HG03442 (cell line): ENCODE measurements around the gene CCDC191.

ENCODE experiments used
- ATAC-seq: cut with Tn5 transposase; IDR thresholded peaks from one replicate; pipeline ENCODE4 v1.9.1; 2021; ENCODE audit warnings: mild to moderate bottlenecking, moderate library complexity; ENCODE audit not compliant: unreplicated experiment

Gene CCDC191

DNA sequence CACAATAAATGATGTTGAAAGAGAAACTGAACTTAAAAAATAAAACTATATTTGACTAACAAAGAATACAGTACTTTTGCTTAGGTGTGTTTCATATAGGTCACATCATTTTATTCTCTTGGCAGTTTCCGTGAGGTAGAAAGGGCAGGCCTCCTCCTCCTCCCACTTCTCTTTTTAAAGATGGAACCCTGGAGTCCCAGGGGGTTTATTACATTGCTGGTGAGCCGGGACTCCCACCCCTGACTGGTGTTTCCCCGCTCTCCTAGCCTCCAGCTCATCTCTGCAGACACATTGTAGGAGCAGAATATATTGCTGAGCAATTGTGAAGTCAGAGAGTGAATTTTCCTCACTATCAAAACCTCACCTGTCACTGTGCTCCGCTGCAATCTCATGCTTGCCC lies 78.5 kb downstream of the CCDC191 start:
- no peak for ATAC-seq

DNA sequence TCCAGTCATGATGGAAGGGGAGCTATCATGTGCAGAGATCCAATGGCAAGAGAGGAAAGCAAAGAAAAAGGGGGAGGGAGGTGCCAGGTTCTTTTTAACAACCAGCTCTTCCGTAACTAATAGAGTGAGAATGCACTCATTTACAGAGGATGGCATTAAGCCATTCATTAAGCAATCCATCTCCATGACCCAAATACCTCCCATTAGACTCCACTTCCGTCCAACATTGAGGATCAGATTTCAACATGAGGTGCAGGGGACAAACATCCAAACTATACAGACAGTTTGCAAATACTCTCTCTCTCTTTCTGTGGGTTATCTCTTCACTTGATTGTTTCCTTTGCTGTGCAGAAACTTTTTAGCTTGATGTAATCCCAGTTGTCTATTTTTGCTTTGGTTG lies 87.3 kb downstream of the CCDC191 start:
- no peak for ATAC-seq

DNA sequence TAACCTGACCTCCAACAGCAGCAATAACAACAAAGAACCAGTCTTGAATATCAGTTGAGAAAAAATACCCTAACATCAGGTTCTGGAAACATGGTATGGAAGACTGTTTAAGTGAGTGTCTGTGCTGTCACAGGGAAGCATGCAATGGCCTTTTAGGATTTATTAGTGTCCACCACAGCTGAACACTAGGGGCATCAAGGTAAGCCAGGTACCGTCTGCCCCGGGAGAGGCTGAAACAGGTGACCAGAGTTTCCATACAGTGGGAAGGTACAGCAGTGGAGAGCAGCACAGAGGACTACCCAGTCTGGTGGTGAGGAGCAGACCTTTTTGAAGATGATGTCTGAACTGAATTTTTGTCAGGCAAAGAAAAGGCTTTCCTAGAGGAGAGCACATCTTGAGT lies 90.2 kb downstream of the CCDC191 start:
- ATAC-seq: no peak

DNA sequence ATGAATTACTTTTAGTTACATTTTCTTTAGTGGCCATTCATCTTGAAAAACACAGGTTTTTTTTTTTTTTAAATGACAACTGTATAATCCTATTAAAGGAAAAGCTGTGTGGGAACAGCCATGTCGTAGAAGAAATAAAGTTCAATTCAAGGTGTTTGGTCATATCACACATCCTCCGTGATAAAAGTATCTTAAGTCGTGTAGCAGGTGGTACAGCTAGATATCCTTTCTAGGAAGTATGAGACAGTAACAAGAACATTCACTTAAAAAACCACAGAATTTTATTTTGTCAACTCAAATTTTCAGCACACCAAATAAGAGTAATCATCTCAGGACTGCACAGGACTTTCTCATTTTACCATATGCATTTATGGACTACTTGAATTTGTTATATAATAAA lies 92.4 kb downstream of the CCDC191 start:
- ATAC-seq: no peak

DNA sequence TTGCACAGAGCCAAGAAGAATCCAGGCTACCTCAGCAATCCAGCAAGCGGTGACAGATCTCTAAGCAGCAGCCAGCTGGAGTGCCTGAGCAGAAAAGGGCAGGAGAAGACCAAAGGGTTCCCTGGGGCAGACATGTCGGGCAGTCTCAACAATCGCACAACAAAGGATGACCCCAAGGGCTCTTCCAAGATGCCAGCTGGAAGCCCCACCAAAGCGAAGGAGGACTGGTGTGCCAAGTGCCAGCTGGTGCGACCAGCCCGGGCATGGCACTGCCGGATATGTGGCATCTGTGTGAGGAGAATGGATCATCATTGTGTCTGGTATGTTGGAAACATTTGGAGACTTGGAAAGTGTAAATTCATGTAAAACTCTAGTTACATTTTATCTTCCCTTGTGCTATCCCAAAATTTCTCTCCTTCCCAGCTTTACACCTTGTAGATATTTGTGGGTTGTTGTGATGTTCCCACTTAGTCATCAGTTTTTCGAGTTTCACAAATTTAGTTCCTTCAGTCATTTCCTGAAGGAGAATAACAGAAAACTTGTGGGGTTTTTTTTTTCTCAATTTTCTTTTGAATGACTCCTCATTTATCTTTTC lies 102.1 kb downstream of the CCDC191 start:
- ATAC-seq: no peak

DNA sequence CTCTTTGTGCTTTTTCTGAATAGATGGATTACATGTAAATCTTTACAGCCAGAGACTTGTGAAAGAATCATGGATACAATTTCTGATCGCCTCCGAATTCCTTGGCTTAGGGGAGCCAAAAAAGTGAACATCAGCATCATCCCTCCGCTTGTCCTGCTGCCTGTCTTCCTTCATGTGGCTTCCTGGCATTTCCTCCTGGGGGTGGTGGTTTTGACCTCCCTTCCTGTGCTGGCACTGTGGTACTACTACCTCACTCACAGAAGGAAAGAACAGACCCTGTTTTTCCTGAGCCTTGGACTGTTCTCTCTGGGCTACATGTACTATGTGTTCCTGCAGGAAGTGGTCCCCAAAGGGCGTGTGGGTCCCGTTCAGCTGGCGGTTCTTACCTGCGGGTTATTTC lies 102.6 kb downstream of the CCDC191 start:
- ATAC-seq: no peak

DNA sequence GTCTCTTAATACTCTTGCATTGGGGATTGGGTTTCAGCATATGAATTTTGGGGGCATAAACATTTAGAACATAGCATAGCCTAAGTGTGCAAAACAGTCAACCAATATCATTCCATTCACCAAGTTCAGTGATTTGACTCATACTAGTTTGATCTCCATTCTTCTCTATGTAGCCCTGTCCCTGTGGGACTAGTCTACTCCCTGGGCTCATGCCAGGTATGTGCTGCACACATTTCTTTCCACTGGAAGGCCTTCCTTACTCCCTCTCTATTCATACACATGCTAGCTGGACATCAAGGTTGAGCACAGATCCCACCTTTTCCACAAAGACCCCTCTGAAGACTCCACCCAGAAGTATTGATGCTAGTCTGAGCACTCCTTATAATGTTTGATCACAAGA lies 103.4 kb downstream of the CCDC191 start:
- no peak for ATAC-seq

DNA sequence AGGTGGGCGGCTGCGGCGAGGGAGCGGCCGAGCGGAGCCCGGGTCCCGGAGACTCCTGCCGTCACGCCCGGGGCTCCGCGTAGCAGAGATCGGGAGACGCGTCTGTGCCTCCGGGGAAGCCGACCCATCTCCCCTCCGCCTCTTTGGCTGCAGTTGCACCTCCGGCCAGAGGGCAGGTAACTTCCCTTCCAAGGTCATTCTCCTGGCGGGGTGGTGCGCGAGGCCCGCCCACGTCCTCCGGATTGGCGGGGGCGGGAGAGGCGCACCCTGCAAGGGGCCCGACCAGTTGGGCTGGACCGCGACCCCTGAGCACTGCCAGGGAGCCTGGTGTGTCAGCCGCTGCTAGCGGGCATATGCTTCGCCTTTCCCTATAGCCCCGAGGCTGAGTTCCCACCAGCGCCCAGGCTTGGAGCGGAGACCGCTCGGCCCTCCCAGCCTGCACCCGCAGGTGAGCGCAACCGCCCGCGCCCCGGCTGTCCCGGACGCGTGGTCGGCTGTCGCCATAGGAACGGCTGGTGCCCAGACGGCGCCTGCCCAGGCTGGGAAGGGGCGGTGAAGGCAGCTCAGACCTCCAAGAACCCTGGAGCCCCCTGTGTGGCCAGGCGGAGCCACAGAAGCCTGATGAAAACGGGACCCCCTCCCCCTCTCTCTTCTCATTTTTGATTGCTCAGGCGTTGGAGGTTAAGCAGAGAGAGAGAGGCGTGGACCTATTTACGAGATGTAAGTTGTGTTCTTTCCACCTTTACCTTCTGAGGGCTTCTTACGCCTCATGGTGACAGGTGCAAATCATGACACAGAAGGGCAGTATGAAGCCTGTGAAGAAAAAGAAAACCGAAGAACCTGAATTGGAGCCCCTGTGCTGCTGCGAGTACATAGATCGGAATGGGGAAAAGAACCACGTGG lies 108.1 kb downstream of the CCDC191 start:
- ATAC-seq: peak; percentile 50

DNA sequence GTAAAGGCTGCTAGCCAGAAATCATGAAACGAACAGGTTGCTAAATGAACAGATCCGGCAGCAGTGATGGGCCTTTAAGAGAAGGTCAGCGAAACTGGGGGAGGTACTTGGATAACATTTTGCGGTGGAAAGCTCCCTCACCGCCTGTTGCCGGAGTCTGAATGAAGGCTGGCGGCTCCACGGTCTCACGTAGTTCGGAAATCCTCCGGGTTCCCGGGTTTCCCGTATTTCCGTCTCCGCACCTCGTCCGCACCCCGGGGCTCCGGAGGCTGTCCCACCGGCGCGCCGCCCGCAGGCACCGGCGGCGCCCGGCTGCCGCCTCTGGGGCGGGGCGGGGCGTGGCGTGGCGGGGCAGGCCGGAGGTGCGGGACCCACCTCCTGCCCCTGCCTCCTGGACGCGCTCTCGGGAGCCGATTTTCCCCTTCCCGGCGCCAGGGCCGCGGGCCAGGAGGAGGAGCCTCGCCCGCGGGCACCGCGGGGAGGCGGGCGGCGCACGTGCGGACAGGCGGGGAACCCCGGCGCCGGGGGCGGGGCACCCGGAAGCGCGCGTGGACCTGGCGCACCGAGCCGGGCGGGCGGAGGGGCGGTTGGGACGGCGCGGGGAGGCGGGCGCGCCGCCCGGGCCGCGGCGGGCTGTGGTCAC lies 108.8 kb downstream of the CCDC191 start, which contains the start of gene ZDHHC23:
Gene ZDHHC23, plus strand, starts transcription at position 642 of the 643 bp plus-strand sequence. CDS start 790 bp downstream, outside the sequence.
- peak; percentile 65 for ATAC-seq

DNA sequence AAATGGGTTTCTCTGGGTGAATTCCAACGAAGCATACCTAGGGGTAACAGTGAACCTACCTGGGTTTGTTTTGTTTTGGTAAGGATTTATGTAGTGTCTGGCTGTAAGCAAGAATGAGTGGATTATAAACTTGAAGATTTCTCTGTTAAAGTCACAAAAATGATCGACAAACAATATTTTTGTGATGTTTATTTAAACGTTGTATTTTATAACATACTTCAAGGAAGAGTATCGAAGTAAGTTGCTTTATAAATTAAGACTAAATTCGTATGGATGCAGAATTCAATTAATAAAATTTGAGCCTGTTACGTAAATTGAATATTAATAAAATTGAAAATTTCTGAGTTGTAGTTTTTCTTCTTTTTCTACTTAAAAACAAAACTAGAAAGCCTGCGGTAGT lies 109.5 kb downstream of the CCDC191 start:
- no peak for ATAC-seq

DNA sequence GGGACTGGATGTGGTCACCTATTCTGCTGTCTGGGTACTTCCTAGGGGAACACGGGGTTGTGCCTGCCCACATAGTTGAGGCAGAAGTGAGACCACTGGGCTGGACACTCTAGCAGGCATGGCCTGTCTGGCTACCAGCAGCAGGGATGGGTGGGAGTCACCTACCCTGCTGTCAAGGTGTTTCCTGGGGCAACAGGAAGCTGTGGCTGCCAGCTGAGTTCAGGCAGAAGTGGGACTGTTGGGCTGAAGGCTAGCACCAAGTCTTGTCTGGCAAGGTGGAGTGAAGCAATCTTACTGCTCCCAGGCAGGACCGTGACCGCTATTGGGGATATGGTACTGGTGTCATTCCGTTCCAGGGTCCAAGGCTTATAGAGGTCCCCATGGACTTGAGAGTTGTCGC lies 128.8 kb downstream of the CCDC191 start:
- no peak for ATAC-seq

DNA sequence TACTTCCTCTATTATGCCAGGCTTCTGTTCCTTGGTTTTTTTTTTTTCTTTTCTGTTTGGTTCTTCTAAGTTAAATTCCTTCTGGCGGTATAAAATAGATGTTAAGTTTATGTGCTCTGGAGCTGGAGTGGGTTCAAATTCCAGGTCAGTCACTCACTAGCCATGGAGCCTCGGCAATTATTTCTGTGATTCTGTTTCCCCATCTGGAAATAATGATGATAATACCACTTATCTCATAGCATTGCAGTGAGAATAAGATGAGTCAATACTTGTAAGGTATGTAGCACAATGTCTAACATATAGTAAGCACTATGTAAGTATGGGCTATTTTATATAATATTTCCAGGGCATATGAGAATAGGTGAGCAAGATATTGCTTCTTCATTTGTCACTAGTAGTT lies 141.7 kb downstream of the CCDC191 start:
- ATAC-seq: no peak
